ENCODE results near the gene CYB5D1.

CYB5D1 gene

GRCh38 chr17:7886227-7887037 lies 28.6 kb downstream of the CYB5D1 start:
- DNase-seq (ENCODE audit: low read depth) = peak; percentile 27

GRCh38 chr17:7887038-7887481 lies 29.3 kb downstream of the CYB5D1 start:
- no peak for DNase-seq (ENCODE audit: low read depth)

DNA sequence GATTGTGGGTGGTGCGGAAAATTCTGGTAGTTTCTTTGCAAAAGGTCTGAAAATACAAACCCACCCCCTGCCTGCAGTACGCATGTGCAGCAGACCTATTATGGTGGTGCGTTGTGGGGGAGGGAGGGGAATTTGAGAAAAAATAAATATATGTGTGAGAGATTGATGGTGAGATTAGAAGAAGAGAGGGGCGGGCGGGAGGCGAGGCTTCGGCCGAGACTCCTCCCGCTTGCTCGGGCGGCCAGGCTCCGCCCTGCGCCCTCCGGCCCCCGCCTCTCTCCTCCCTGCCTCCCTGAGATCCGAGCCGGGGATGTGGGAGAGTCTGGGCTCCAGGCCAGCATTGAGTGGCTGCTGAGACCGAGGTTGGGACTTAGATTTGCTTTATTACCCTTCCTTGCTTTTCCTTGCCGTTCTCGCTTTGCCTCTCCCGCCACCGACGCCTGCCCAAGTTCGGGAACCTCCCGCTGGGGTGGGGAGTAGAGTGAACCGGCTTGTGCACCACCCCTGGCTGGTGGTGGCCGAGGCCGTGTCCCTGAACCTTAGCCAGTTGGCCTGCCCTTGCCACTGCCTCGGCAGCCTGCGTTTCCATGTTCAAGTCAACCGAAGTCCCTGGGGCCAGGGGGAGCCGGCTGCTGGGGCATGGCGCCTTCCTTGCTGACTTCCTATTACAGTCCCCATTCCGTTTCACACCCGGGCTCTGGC lies 29.8 kb downstream of the CYB5D1 start:
- peak; percentile 85 for DNase-seq (ENCODE audit: low read depth)

- no peak for DNase-seq (ENCODE audit: low read depth)
Observed at GRCh38 chr17:7888184-7888920, 30.5 kb downstream of the CYB5D1 start, which contains the start of gene CHD3. TSS of gene CHD3 (plus strand) at chr17:7888789. CDS start at chr17:7889001, 212 bp downstream.

DNA sequence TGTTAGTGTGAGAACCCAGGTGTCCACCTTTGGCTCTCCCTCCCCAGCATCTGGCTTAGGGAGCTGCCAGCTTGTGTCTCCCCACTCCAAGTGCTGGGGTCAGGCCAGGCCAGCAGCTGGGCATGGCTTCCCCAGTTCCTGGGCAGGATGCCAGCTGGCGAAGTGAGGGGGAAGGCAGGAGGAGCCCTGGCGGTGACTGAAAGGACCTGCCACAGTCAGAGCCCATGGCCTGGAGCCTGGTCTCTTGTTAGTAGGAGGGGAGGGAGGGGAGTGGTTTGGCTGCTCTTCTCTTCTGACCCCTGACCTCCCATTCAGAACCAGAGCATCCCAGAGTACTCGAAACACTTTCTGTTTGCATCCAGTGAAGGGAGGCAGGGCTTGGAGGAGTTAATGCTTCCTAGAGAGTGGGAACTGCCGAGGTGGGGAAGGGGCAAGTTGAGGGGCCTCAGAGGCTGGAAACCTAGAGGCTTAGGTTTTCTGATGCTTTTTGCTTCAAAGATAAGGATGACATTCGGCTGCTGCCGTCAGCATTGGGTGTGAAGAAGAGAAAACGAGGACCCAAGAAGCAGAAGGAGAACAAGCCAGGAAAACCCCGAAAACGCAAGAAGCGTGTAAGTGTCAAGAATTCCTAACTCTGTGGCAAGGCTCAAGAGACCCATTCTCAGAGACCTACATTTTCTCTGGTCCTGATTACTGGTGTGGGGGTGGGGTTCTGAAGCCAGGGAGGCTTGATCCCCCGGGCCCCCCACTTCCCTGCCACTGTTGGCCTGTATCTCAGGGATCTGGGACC lies 31.6 kb downstream of the CYB5D1 start:
- DNase-seq (ENCODE audit: low read depth) = no peak

DNA sequence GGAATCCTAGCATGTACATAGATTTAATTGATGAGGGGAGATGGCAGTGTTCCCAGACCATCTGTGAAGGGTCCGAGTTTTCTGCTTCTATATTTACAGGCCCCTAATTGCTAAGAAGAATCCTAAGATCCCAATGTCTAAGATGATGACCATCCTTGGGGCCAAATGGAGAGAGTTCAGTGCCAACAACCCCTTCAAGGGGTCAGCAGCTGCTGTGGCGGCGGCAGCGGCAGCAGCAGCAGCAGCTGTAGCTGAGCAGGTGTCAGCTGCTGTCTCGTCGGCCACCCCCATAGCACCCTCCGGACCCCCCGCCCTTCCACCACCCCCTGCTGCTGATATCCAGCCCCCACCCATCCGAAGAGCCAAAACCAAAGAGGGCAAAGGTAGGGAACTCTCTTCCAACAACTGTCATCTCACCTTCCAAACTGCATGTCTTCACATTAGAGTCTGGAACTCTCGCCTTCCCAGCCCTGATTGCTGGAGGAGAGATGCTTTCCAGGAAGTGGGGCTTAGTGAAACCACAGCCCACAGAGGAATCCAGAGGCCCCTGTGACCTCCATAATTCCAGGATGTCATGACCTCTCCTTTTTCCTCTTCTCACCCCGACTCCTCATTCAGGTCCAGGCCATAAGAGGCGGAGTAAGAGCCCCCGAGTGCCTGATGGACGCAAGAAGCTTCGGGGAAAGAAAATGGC lies 35.5 kb downstream of the CYB5D1 start:
- DNase-seq (ENCODE audit: low read depth) = no peak

DNA sequence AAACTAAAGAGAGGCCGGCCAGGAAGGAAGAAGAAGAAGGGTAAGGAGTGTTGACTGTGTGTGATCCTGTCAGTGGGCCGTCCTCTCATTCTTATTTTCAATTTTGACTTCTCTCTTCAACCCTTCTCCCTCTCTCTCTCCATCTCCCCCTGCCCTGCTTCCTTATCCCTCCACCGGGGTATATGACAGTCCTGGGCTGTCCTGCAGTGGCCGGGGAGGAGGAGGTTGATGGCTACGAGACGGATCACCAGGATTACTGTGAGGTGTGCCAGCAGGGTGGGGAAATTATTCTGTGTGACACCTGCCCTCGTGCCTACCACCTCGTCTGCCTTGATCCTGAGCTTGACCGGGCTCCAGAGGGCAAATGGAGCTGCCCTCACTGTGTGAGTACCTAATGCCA lies 36.4 kb downstream of the CYB5D1 start:
- DNase-seq (ENCODE audit: low read depth) = no peak

DNA sequence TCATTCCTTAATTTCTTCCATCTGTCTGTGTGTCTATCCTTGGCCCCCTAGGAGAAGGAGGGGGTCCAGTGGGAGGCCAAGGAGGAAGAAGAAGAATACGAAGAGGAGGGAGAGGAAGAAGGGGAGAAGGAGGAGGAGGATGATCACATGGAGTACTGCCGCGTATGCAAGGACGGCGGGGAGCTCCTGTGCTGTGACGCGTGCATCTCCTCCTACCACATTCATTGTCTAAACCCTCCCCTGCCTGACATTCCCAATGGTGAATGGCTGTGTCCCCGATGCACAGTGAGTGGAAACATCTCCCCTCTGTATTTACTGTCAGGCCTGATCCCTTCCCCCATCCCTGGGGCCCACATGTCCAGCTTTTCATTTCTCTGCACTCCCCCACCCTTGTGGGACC lies 37.1 kb downstream of the CYB5D1 start:
- no peak for DNase-seq (ENCODE audit: low read depth)

DNA sequence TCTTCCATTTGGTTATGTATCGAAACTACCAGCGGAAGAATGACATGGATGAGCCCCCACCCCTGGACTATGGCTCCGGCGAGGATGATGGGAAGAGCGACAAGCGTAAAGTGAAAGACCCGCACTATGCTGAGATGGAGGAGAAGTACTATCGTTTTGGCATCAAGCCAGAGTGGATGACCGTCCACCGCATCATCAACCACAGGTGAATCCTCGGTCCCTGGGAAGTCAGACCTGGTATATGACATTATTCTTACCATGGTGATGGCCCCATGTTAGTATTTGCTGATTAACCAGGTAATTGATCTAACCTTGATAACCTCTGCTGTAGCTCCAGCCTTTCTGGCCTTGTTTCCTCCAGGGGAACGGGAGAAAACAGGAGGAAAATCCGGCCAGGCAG lies 39.3 kb downstream of the CYB5D1 start:
- no peak for DNase-seq (ENCODE audit: low read depth)

- no peak for DNase-seq (ENCODE audit: low read depth)
Observed at GRCh38 chr17:7897773-7898172, 40.0 kb downstream of the CYB5D1 start.

- no peak for DNase-seq (ENCODE audit: low read depth)
Observed at GRCh38 chr17:7903154-7904103, 45.6 kb downstream of the CYB5D1 start.

DNA sequence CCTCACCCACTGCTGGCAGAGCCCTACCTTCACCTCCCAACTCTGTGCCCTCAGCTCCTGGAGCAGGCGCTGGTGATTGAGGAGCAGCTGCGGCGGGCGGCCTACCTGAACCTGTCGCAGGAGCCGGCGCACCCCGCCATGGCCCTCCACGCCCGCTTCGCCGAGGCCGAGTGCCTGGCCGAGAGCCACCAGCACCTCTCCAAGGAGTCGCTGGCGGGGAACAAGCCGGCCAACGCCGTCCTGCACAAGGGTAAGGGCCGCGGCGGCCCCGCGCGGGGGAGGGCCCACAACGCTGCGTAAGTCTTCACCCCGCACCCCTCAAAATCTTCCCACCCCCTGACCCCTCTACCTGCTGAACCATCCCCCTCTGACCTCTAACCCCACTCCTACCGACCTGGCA lies 51.3 kb downstream of the CYB5D1 start:
- DNase-seq (ENCODE audit: low read depth) = no peak

GRCh38 chr17:7910281-7910680 lies 52.5 kb downstream of the CYB5D1 start:
- DNase-seq (ENCODE audit: low read depth) = no peak

DNA sequence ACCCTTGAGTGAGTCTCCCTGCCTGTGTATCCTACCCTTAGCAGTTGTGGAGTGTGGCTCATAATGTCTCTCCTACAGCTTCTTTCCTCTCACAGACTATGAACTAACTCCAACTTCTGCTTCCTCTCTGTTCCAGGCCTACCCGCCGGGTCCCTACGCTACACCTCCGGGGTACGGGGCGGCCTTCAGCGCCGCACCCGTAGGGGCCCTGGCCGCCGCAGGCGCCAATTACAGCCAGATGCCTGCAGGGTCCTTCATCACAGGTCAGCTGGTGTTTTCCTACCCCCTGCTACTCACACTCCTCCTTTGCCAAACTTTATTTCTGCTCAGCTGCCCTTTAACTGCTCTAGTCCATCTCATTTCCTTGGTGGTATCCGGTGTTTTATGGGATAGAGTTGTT lies 52.9 kb downstream of the CYB5D1 start:
- no peak for DNase-seq (ENCODE audit: low read depth)

DNA sequence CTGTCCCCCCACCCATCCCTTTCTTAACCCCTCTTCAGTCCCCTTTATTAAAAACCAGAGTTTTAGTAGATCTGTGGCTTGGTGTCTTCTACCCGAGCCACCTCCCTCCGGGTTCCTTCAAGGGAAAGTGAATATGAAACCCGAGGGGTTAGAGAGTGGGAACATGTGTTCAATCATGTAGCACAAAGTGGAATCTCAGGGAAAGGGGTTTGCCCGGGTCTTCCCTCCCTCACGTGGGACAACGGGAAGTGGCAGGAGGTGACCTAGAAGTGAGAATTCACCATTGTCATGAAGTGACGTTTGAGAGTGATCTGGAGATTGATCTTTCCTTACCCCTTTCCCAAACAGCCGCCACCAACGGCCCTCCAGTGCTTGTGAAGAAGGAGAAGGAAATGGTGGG lies 53.3 kb downstream of the CYB5D1 start:
- DNase-seq (ENCODE audit: low read depth) = no peak
